CD4-positive, alpha-beta T cell (primary cell): Measurements from ENCODE around the gene MSI1. TPM values are rescaled to one million over a fixed set of nuclear protein-coding genes. Genes with fewer than 3 reads are reported as not detected.

Experiments
- ATAC-seq: fragments of 200-7000 bp; cut with Tn5 transposase; one replicate; pipeline ENCODE4 v1.10.0; 2022; ENCODE audit warnings: mild to moderate bottlenecking; ENCODE audit not compliant: poor library complexity
- CTCF ChIA-PET: fragments of 350-600 bp; sonication (Branson Sonifier 250); formaldehyde crosslinking; loops from one replicate; lab custom pipeline; 2021; ENCODE audit warnings: antibody characterized with exemption, inconsistent platforms; lab: Charles Lee
- POLR2A ChIA-PET: fragments of 350-600 bp; sonication (Branson Sonifier 250); formaldehyde crosslinking; loops from one replicate; lab custom pipeline; 2021; ENCODE audit warnings: antibody characterized with exemption, inconsistent platforms; lab: Charles Lee
- DNase-seq, 14 experiments: peaks; one replicate each; pipeline ENCODE4 v3.0.0-alpha.2; 2013 to 2020; ENCODE audit warnings: mixed read lengths in 2 of 14
- H3K27ac ChIP-seq, 2 donors: one replicate each; pipeline versions ENCODE4 v1.5.1 to v1.7.0; 2013; ENCODE audit warnings: low read length in 2 of 2, low read depth in 1 of 2, mild to moderate bottlenecking in 1 of 2
- H3K27me3 ChIP-seq, 2 experiments: 1 replicate in 1 of 2; 2 replicates in 1 of 2; pipeline versions ENCODE4 v1.6.1 to v1.7.0; 2013; ENCODE audit warnings: low read length in 2 of 2, control low read depth in 1 of 2, mild to moderate bottlenecking in 1 of 2, moderate library complexity in 1 of 2; ENCODE audit not compliant: insufficient read depth in 2 of 2, control insufficient read depth in 1 of 2
- H3K36me3 ChIP-seq: one replicate; pipeline ENCODE4 v1.6.1; 2013; ENCODE audit warnings: low read length, control low read depth; ENCODE audit not compliant: insufficient read depth
- H3K4me1 ChIP-seq: one replicate; pipeline ENCODE4 v1.6.1; 2013; ENCODE audit warnings: low read length, control low read depth; ENCODE audit not compliant: insufficient read depth
- H3K4me3 ChIP-seq: one replicate; pipeline ENCODE4 v1.5.1; 2013; ENCODE audit warnings: mild to moderate bottlenecking, low read length, moderate library complexity
- H3K9me3 ChIP-seq, 2 experiments: 1 replicate in 1 of 2; 2 replicates in 1 of 2; pipeline versions ENCODE4 v1.6.1 to v1.7.0; 2013; ENCODE audit warnings: low read length in 2 of 2, mild to moderate bottlenecking in 2 of 2, control low read depth in 1 of 2, moderate library complexity in 1 of 2; ENCODE audit not compliant: control insufficient read depth in 1 of 2, insufficient read depth in 1 of 2
- H3K27ac Mint-ChIP-seq: one replicate; pipeline ENCODE4 v1.8.0; 2020; ENCODE audit warnings: mixed read lengths
- H3K27me3 Mint-ChIP-seq: one replicate; pipeline ENCODE4 v1.8.0; 2021; ENCODE audit warnings: mixed read lengths
- H3K36me3 Mint-ChIP-seq: one replicate; pipeline ENCODE4 v1.8.0; 2021; ENCODE audit warnings: low read depth, mixed read lengths
- H3K4me1 Mint-ChIP-seq: one replicate; pipeline ENCODE4 v1.8.0; 2021; ENCODE audit warnings: low read depth, mixed read lengths
- H3K4me3 Mint-ChIP-seq: one replicate; pipeline ENCODE4 v1.8.0; 2020; ENCODE audit warnings: mild to moderate bottlenecking, mixed read lengths
- H3K9me3 Mint-ChIP-seq: one replicate; pipeline ENCODE4 v1.8.0; 2020; ENCODE audit warnings: mixed read lengths
- intact Hi-C, 2 experiments: fragments of 100-400 bp; cut with DNase I in 1 of 2; cut with micrococcal nuclease in 1 of 2; formaldehyde crosslinking; loops; one replicate each; pipeline versions ENCODE4 v1.15.1 to v1.9.0; 2023 to 2025; cut with DNase I, micrococcal nuclease
- total RNA-seq, 174 experiments: library from RNA in 2 of 174; stranded (reverse) in 2 of 174; gene quantifications; one replicate each; pipeline ENCODE4 v1.2.3 and lab custom pipeline; 2021 to 2026
- TF ChIP-seq, protein P1 (sequence below): fragments of 200-600 bp; IDR thresholded peaks from one replicate; pipeline ENCODE4 v1.8.0; 2022; ENCODE audit warnings: antibody characterized with exemption, mild to moderate bottlenecking

The MSI1 gene
- total RNA-seq, 2 experiments from 2014 or later, result not detected

DNA sequence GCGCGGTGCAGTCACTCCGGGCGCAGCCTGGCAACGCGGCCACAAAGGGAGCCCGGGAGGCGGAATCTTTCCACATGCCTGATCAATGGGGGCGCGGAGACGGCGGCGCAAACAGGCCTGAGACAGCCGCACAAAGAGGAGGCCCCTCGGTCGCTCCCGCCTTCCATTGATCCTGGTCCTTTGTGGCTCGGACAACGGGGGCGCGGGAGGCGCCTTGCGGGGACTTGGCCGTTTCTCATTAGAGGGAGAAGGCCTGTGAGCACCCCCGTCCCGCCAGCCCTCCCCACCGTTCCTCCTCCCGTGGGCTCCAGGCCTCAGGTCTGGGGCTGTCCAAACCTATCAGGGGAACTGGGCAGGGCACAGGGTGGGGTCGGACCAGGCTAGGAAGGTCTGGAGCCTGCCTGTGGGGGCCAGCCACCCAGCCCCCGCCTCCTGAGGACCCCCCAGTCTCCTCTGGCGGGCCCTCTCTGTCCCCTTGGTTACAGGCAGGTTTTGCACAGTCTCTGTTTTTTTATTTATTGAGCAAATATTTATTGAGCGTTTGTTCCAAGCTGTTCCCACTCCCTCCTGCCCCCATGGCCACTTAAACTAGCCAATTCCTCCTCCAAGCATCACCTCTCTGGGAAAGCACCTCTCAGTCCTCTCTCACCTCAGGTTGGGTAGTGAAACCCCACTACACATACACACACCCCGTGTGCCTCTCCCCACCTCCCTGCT is 29.0 kb upstream of the MSI1 start:
- peaks cover 0 to 4% of the 10 kb centered on the region in 2 experiments for H3K9me3 ChIP-seq
- H3K9me3 Mint-ChIP-seq, result no peaks in the 10 kb centered on the region
- H3K36me3 ChIP-seq, result no peaks in the 10 kb centered on the region
- no peaks in the 10 kb centered on the region for H3K36me3 Mint-ChIP-seq
- peaks cover 40% of the 10 kb centered on the region for H3K27me3 Mint-ChIP-seq
- TF ChIP-seq, protein P1, sequence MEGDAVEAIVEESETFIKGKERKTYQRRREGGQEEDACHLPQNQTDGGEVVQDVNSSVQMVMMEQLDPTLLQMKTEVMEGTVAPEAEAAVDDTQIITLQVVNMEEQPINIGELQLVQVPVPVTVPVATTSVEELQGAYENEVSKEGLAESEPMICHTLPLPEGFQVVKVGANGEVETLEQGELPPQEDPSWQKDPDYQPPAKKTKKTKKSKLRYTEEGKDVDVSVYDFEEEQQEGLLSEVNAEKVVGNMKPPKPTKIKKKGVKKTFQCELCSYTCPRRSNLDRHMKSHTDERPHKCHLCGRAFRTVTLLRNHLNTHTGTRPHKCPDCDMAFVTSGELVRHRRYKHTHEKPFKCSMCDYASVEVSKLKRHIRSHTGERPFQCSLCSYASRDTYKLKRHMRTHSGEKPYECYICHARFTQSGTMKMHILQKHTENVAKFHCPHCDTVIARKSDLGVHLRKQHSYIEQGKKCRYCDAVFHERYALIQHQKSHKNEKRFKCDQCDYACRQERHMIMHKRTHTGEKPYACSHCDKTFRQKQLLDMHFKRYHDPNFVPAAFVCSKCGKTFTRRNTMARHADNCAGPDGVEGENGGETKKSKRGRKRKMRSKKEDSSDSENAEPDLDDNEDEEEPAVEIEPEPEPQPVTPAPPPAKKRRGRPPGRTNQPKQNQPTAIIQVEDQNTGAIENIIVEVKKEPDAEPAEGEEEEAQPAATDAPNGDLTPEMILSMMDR, result no peak
- H3K4me3 ChIP-seq, result no peak overlapping the region
- no peak overlapping the region for H3K27ac ChIP-seq
- DNase-seq (no peak), ATAC-seq (no peak)
- no peak overlapping the region for H3K27ac Mint-ChIP-seq
- POLR2A ChIA-PET, result no interaction called here
- no peaks in the 10 kb centered on the region for H3K4me1 ChIP-seq
- H3K4me3 Mint-ChIP-seq, result no peak overlapping the region
- H3K27me3 ChIP-seq, result peaks cover 0 to 14% of the 10 kb centered on the region in 2 experiments
- intact Hi-C loops, result no loop called here
- CTCF ChIA-PET, result no interaction called here
- H3K4me1 Mint-ChIP-seq, result no peaks in the 10 kb centered on the region

DNA sequence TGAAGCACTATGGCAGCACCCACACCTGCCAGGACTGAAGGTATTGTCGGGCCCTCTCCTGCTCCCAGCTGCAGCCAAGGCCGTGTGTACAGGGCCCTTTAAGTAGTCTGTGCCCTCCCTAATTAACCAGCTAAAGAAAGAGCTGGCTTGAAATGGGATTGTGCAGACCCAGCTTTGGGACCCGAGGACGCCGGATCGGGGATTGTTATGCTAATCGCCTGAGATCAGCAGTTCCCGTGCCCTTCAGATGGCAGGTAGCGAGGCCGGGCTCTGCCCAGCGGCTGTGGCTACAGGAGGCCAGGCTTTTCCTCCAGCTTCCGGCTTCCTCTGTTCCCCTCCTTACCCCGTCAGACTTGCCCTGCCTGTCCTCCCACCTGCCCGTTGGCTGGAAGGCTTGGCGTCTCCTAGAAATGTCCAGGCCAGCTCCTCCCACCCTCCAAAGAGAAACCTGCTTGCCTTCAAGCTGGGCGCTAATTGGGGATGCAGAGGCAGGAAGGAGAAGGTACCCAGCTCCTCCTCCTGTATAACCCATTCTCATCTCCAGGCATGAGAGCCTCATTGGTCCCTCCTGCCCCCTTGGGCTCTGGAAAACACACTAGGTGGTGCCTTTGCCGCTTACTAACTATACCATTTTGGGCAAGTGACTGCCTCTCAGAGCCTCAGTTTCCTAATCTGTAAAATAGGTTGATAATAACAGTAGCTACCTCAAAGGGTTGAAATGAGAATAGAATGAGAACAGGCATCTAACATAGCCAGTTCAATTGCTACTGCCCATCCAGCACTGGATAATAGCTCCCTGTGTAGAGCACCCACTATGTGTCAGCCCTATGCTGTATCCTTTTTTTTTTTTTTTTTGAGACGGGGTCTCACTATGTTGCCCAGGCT is 25.8 kb upstream of the MSI1 start:
- peaks cover 43% of the 10 kb centered on the region for H3K27me3 Mint-ChIP-seq
- no peaks in the 10 kb centered on the region for H3K9me3 Mint-ChIP-seq
- H3K4me3 ChIP-seq, result no peak overlapping the region
- ChIA-PET POLR2A (no interaction called here), CTCF (no interaction called here)
- no peak overlapping the region for H3K27ac ChIP-seq
- no peaks in the 10 kb centered on the region for H3K36me3 Mint-ChIP-seq
- intact Hi-C loops, result no loop called here
- H3K36me3 ChIP-seq, result no peaks in the 10 kb centered on the region
- H3K27me3 ChIP-seq, result peaks cover 0 to 10% of the 10 kb centered on the region in 2 experiments
- H3K4me3 Mint-ChIP-seq, result no peak overlapping the region
- H3K4me1 Mint-ChIP-seq, result no peaks in the 10 kb centered on the region
- ATAC-seq, result no peak
- H3K9me3 ChIP-seq, result no peaks in the 10 kb centered on the region
- no peak for DNase-seq
- H3K4me1 ChIP-seq, result no peaks in the 10 kb centered on the region
- no peak overlapping the region for H3K27ac Mint-ChIP-seq
- TF ChIP-seq, protein P1, result no peak

DNA sequence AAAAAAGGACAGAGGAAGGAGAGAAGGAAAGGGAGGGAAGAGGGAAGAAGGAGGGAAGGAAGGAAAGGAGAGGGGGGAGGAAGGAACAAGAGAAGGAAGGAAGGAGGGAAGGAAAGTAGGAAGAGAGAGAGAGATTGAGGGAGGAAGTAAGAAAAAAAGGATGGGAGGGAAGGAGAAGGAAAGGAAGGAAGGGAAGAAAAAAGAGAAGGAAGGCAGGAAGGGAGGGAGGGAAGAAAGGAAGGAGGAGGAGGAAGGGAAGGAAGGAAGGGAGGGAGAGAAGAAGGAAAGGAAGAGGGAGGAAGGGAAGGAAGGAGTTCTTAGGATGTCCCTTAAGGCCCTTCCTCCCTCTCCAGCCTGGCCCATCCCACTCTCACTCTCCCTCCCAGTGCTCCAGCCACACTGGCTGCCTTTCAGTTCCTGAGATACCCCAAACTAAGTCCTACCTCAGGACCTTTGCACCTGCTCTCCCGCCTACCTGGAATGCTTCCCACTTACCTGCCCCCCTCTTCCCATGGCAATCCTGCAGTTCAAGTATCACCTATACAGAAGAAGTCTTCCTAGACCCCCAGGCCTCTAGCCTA is 21.7 kb upstream of the MSI1 start:
- no peak overlapping the region for H3K4me3 Mint-ChIP-seq

More for the DNA sequence above, 21.7 kb upstream of the MSI1 start:
- Histone ChIP-seq H3K27ac (no peak overlapping the region), H3K9me3 (peaks cover 0 to 4% of the 10 kb centered on the region in 2 experiments), H3K4me1 (peaks cover 7% of the 10 kb centered on the region), H3K27me3 (peaks cover 14 to 15% of the 10 kb centered on the region in 2 experiments), H3K36me3 (no peaks in the 10 kb centered on the region), H3K4me3 (no peak overlapping the region)
- H3K9me3 Mint-ChIP-seq, result no peaks in the 10 kb centered on the region
- no peak overlapping the region for H3K27ac Mint-ChIP-seq
- POLR2A ChIA-PET, result no interaction called here
- intact Hi-C loops, result no loop called here
- TF ChIP-seq, protein P1, result no peak
- no peaks in the 10 kb centered on the region for H3K4me1 Mint-ChIP-seq
- no peak for DNase-seq
- H3K27me3 Mint-ChIP-seq, result peaks cover 55% of the 10 kb centered on the region
- ATAC-seq, result no peak
- H3K36me3 Mint-ChIP-seq, result no peaks in the 10 kb centered on the region
- CTCF ChIA-PET, result interaction anchor here (0.7 kb wide), 1 partner anchor 42 kb away, joined by 3 read pairs; no protein-coding TSS in a partner anchor
